GM20000 (cell line): ENCODE results near the gene MYH14.
A peak's percentile ranks its signal among the peaks of the same experiment; 100 is the strongest.
"Not testable (repeated sequence)": the region's sequence is repeated elsewhere in the genome, so short reads cannot be mapped to it uniquely, and the experiment has no call there.

ENCODE experiments used
- DNase-seq: peaks from one replicate; pipeline ENCODE4 v3.0.0; 2012; ENCODE audit warnings: low spot score
- CTCF ChIP-seq: IDR thresholded peaks from 2 replicates; pipeline ENCODE4 v1.5.1; 2012; ENCODE audit warnings: mild to moderate bottlenecking, control low read depth; ENCODE audit errors: extremely low read depth, missing control alignments

The MYH14 gene

GRCh38 chr19:50327013-50327412, 123.6 kb downstream of the MYH14 start:
- TF ChIP-seq CTCF, result no peak
- peak; percentile 20 for DNase-seq

GRCh38 chr19:50327461-50328223, 124.2 kb downstream of the MYH14 start:
- TF ChIP-seq CTCF, result no peak
- peak; percentile 10 for DNase-seq

GRCh38 chr19:50328224-50328872, 124.9 kb downstream of the MYH14 start:
- peak; percentile 67 for TF ChIP-seq CTCF
- DNase-seq, result peak; percentile 68

- TF ChIP-seq CTCF, result peak; percentile 39
Observed at GRCh38 chr19:50328873-50329145, 125.4 kb downstream of the MYH14 start.

GRCh38 chr19:50329146-50329925, 125.9 kb downstream of the MYH14 start, which contains the start of gene KCNC3:
Gene KCNC3, minus strand, starts transcription at chr19:50329377. Its CDS starts 295 bp downstream, at chr19:50329082.
- no peak for TF ChIP-seq CTCF
- DNase-seq, result peak; percentile 100

More at GRCh38 chr19:50328873-50329145, 125.4 kb downstream of the MYH14 start:
- no peak for DNase-seq

DNA sequence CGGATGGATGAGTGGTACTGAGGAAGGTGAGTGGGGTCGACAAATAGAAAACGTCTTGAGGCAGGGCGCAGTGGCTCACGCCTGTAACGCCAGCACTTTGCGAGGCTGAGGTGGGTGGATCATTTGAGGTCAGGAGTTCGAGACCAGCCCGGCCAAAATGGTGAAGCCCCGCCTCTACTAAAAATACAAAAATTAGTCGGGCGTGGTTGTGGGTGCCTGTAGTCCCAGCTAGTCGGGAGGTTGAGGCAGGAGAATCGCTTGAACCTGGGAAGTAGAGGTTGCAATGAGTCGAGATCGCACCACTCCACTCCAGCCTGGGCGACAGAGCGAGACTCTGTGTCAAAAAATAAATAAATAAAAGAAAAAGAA, 126.5 kb downstream of the MYH14 start:
- not testable (repeated sequence) for DNase-seq

- peak; percentile 92 for DNase-seq
- TF ChIP-seq CTCF, result no peak
Observed at GRCh38 chr19:50330365-50331078, 127.1 kb downstream of the MYH14 start.
